Brain microvascular endothelial cell (primary cell): ENCODE results near the gene SERPINF2.

ENCODE experiments used
- DNase-seq: peaks from one replicate; pipeline ENCODE4 v3.0.0-alpha.2; 2020
- H3K27ac ChIP-seq: fragments of 250-450 bp; sonication (Bioruptor Pico); 2 replicates; pipeline ENCODE4 v1.5.1; 2020; ENCODE audit warnings: mild to moderate bottlenecking, moderate library complexity
- H3K27me3 ChIP-seq: fragments of 250-450 bp; sonication (Bioruptor Pico); replicated peaks from 2 replicates; pipeline ENCODE4 v1.5.1; 2020; ENCODE audit warnings: mild to moderate bottlenecking
- H3K36me3 ChIP-seq: fragments of 250-450 bp; sonication (Bioruptor Pico); replicated peaks from 2 replicates; pipeline ENCODE4 v1.5.1; 2020; ENCODE audit warnings: mild to moderate bottlenecking
- H3K4me3 ChIP-seq: 2 replicates; pipeline ENCODE4 v1.5.1; 2011; ENCODE audit warnings: low read depth, mild to moderate bottlenecking, control low read depth, low read length, moderate library complexity
- in situ Hi-C: cut with HindIII; loops from 2 replicates; pipeline ENCODE4 v1.10.0; 2017; ENCODE audit warnings: low sequenced_read_pairs, low pct_ligation_motif_present
- TF ChIP-seq, protein P1 (sequence below): IDR thresholded peaks from 2 replicates; pipeline ENCODE4 v1.5.1; 2011; ENCODE audit warnings: low read depth, mild to moderate bottlenecking, moderate library complexity, low read length, control low read depth, inconsistent platforms; ENCODE audit errors: missing control alignments

SERPINF2 gene

DNA sequence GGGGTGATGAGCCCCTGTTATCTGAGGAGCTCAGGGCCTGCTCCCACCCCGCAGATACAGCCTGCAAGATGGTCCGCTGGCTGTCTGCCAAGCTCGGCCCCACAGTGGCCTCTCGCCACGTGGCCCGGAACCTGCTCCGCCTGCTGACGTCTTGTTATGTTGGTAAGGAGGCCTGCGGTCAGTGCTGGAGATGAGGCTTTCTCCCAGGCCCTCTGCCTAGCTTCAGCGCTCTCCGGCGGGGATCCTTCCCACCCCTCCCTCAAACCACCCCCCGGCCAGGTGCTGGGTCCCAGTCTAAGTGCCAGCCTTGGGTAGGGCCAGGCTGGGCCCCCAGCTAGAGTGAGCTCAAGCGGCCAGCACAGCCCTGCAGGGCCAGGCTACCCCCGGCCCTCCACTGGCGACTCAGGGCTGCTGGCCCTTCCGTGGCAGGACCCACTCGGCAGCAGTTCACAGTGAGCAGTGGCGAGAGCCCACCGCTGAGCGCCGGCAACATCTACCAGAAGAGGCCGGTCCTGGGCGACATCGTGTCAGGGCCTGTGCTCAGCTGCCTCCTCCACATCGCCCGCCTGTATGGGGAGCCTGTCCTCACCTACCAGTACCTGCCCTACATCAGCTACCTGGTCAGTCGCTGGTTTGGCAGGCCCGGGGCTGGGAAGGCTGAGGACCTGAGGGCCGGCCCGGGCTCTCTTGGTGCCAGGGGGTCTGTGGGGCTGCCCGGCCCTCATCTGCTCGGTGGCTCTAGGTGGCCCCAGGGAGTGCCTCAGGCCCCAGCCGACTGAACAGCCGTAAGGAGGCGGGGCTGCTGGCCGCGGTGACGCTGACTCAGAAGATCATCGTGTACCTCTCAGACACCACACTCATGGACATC, 12.1 kb upstream of the SERPINF2 start:
- in situ Hi-C loops = no loop called here
- peak; percentile 77 for DNase-seq

DNA sequence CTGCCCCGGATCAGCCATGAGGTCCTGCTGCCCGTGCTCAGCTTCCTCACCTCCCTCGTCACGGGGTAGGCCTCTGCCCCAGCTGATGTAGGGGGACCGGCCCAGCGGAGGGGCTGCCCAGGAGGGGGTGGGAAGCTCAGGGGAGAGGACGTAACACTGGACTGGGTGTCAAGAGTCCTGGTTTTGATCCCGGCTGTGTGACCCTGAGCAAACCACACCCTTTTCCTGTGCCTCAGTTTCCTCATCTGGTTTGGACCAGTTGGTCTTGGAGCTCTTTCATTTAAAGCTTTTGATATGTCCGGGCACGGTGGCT, 11.5 kb upstream of the SERPINF2 start:
- Histone ChIP-seq H3K36me3 (peaks cover 11% of the 10 kb centered on the region), H3K27ac (peak overlapping the region; percentile 65), H3K4me3 (no peak overlapping the region), H3K27me3 (no peaks in the 10 kb centered on the region)
- DNase-seq = no peak
- TF ChIP-seq, protein P1, sequence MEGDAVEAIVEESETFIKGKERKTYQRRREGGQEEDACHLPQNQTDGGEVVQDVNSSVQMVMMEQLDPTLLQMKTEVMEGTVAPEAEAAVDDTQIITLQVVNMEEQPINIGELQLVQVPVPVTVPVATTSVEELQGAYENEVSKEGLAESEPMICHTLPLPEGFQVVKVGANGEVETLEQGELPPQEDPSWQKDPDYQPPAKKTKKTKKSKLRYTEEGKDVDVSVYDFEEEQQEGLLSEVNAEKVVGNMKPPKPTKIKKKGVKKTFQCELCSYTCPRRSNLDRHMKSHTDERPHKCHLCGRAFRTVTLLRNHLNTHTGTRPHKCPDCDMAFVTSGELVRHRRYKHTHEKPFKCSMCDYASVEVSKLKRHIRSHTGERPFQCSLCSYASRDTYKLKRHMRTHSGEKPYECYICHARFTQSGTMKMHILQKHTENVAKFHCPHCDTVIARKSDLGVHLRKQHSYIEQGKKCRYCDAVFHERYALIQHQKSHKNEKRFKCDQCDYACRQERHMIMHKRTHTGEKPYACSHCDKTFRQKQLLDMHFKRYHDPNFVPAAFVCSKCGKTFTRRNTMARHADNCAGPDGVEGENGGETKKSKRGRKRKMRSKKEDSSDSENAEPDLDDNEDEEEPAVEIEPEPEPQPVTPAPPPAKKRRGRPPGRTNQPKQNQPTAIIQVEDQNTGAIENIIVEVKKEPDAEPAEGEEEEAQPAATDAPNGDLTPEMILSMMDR = no peak
- in situ Hi-C loops = no loop called here

More for the DNA sequence above, 12.1 kb upstream of the SERPINF2 start:
- Histone ChIP-seq H3K27ac (peak overlapping the region; percentile 65), H3K27me3 (no peaks in the 10 kb centered on the region), H3K4me3 (no peak overlapping the region), H3K36me3 (peaks cover 11% of the 10 kb centered on the region)
- TF ChIP-seq, protein P1 = no peak

DNA sequence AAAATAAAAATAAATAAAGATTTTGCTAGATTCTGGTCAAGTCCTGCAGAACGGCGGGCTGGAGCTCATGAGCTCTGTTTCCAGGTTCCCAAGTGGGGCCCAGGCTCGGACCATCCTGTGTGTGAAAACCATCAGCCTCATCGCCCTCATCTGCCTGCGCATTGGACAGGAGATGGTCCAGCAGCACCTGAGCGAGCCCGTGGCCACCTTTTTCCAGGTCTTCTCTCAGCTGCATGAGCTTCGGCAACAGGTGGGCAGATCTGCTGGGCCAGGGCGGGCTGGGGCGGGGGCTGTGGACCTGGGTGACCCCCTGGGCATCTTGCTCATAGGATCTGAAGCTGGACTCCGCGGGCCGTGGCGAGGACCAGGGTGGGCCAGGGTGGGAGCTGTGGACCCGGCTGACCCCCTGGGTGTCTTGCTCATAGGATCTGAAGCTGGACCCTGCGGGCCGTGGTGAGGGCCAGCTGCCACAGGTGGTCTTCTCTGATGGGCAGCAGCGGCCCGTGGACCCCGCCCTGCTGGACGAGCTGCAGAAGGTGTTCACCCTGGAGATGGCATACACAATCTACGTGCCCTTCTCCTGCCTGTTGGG, 10.3 kb upstream of the SERPINF2 start:
- in situ Hi-C loops = no loop called here
- no peak for DNase-seq
- Histone ChIP-seq H3K27ac (no peak overlapping the region), H3K4me3 (no peak overlapping the region), H3K36me3 (peaks cover 12% of the 10 kb centered on the region), H3K27me3 (no peaks in the 10 kb centered on the region)
- TF ChIP-seq, protein P1 = no peak

DNA sequence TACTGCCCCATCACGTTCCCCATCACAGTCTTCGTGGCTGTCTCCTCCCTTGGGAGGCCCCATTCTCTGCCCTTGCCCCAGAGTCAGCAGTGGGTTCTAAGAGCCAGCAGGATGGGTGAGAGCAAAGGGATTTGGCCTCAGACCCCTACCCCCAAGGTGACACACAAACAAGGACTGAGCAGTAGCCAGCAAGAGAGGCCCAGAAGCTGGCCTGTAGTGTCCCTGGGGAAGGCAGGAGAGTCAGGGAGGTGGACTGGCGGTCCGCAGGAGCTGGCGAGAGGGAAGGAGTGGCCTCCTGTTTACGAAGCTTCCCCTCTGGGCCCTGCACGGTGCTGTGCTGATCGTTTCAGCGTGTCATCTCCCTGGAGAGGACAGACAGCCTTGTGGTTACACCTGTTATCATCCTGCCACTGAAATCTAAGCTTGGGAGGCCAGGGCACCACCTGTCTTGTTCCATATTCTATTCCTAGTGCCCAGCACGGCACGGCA, 9.8 kb upstream of the SERPINF2 start:
- TF ChIP-seq, protein P1 = no peak
- no peak overlapping the region for H3K27ac ChIP-seq
- no peak for DNase-seq
- no peak overlapping the region for H3K4me3 ChIP-seq
- H3K27me3 ChIP-seq = no peaks in the 10 kb centered on the region
- H3K36me3 ChIP-seq = peaks cover 13% of the 10 kb centered on the region
- in situ Hi-C loops = no loop called here

DNA sequence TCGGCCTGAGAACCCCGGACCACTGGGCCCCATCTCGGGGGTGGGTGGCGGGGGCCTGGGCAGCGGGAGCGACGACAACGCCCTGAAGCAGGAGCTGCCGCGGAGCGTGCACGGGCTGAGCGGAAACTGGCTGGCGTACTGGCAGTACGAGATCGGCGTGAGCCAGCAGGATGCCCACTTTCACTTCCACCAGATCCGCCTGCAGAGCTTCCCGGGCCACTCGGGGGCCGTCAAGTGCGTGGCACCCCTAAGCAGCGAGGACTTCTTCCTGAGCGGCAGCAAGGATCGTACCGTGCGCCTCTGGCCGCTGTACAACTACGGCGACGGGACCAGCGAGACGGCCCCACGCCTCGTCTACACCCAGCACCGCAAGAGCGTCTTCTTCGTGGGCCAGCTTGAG, 8.9 kb upstream of the SERPINF2 start:
- H3K27me3 ChIP-seq = no peaks in the 10 kb centered on the region
- H3K36me3 ChIP-seq = peaks cover 13% of the 10 kb centered on the region
- TF ChIP-seq, protein P1 = no peak
- no peak overlapping the region for H3K4me3 ChIP-seq
- no peak overlapping the region for H3K27ac ChIP-seq
- in situ Hi-C loops = no loop called here
- DNase-seq = no peak
